ENCODE data around the gene ARHGEF17. TPM values are rescaled to one million over a fixed set of nuclear protein-coding genes. Genes with fewer than 3 reads are reported as not detected.

Gene ARHGEF17
- total and polyA plus RNA-seq, 2 of the 8 experiments (the other 6 are each of a cell fraction or from before 2014, with no cell fraction given): 11.3 to 14.6 TPM

DNA sequence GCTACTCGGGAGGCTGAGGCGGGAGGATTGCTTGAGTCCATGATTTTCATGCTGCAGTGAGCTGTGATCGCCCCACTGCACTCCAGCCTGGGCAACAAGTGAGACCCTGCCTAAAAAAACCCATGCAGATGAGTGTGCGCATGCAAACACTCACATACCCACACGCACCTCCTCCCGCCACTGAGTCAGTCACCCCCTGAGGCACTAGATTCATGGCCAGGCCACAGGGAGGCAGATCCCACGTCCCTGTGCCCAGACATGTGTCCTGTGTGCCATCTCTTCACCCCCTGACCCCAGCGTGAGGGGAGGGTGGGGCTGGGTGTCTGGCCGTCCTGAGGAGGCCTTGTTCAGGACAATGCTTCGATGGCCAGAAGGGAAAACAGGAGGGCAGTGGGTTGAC is 83.6 kb downstream of the ARHGEF17 start:
- Histone ChIP-seq H3K27ac (ENCODE audit: low read depth, low read length) (no peak overlapping the region), H3K4me2 (ENCODE audit: insufficient read depth in 1 of 2, low read depth in 2 of 2, low read length in 2 of 2) (no peak overlapping the region), H3K4ac (replicated peaks; ENCODE audit: insufficient read length, low read depth, low read length) (no peak overlapping the region), H3K18ac (ENCODE audit: extremely low read depth, low read length) (no peak overlapping the region), H2BK120ac (replicated peaks; ENCODE audit: low read depth, low read length) (no peak overlapping the region), H4K5ac (ENCODE audit: insufficient read length, low read depth, low read length) (no peak overlapping the region), H3K36me3 (ENCODE audit: control insufficient read depth in 2 of 4, insufficient read depth in 4 of 4, low read length in 3 of 4) (no peaks in the 10 kb centered on the region), H2AFZ (ENCODE audit: low read length) (no peak overlapping the region), H3K23ac (ENCODE audit: insufficient read length) (no peak overlapping the region), H4K91ac (replicated peaks; ENCODE audit: insufficient read length, low read length) (no peak overlapping the region), H3K27me3 (replicated peaks in 1 of 4; ENCODE audit: control insufficient read depth in 3 of 4, extremely low read depth in 1 of 4, insufficient read depth in 3 of 4, low read length in 3 of 4) (no peaks in the 10 kb centered on the region), H3K9me3 (ENCODE audit: insufficient read depth in 2 of 2, low read depth in 1 of 2, low read length in 1 of 2) (no peaks in the 10 kb centered on the region), H3K4me1 (replicated peaks in 1 of 4; ENCODE audit: control insufficient read depth in 3 of 4, insufficient read depth in 4 of 4, low read length in 3 of 4) (peaks cover 0 to 3% (median 0%) of the 10 kb centered on the region in 4 experiments; a peak in 2 of 7 replicates), H3K79me1 (ENCODE audit: low read depth, low read length) (no peaks in the 10 kb centered on the region), H4K20me1 (replicated peaks in 1 of 2; ENCODE audit: control insufficient read depth in 1 of 2, insufficient read depth in 2 of 2, low read length in 2 of 2) (peaks cover 3 to 13% of the 10 kb centered on the region in 2 experiments), H4K8ac (ENCODE audit: extremely low read depth, insufficient read depth, low read length) (no peak overlapping the region), H2BK15ac (ENCODE audit: low read length) (no peak overlapping the region), H3K14ac (ENCODE audit: insufficient read length) (no peak overlapping the region), H3K56ac (replicated peaks; ENCODE audit: insufficient read length, low read depth, low read length) (no peak overlapping the region), H3K23me2 (ENCODE audit: low read depth, low read length) (no peaks in the 10 kb centered on the region), H2AK5ac (ENCODE audit: low read depth, low read length) (no peak overlapping the region), H2BK20ac (ENCODE audit: low read length) (no peak overlapping the region), H2BK12ac (ENCODE audit: low read depth, low read length) (no peak overlapping the region), H3K79me2 (ENCODE audit: control insufficient read depth in 1 of 2, insufficient read depth in 2 of 2, low read length in 2 of 2) (peaks cover 0 to under 1% of the 10 kb centered on the region in 2 experiments; a peak in 1 of 4 replicates), H3K4me3 (ENCODE audit: extremely low read depth in 1 of 4, insufficient read depth in 2 of 4, low read depth in 3 of 4, low read length in 4 of 4) (no peak overlapping the region), H2BK5ac (ENCODE audit: low read depth, low read length) (no peak overlapping the region), H3K9ac (replicated peaks in 1 of 4; ENCODE audit: extremely low read depth in 1 of 4, low read depth in 3 of 4, low read length in 3 of 4) (no peak overlapping the region)
- FAIRE-seq: no peak
- ChIA-PET CTCF (ENCODE audit: partially characterized antibody) (interaction anchor here (0.7 to 59.1 kb wide), 7 partner anchors 22 to 269 kb away, joined by 3 to 1456 read pairs (median 14); no protein-coding TSS in a partner anchor), POLR2A (ENCODE audit: partially characterized antibody) (interaction anchor here (0.6 kb wide), 1 partner anchor 85 kb away, joined by 3 read pairs; no protein-coding TSS in a partner anchor)
- no peak for DNase-seq (ENCODE audit: low read depth in 1 of 2, low spot score in 2 of 2)
- no peak for TF ChIP-seq RNF2 (IDR thresholded peaks at IDR 0.05; ENCODE audit: borderline replicate concordance, low read depth, low read length, missing control alignments, poor library complexity, severe bottlenecking)
- TF ChIP-seq CHD2 (IDR thresholded peaks at IDR 0.05; ENCODE audit: low read length): no peak
- TF ChIP-seq, protein P1, sequence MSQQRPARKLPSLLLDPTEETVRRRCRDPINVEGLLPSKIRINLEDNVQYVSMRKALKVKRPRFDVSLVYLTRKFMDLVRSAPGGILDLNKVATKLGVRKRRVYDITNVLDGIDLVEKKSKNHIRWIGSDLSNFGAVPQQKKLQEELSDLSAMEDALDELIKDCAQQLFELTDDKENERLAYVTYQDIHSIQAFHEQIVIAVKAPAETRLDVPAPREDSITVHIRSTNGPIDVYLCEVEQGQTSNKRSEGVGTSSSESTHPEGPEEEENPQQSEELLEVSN (IDR thresholded peaks at IDR 0.05): no peak
- no peak for TF ChIP-seq RBBP5 (IDR thresholded peaks at IDR 0.05; ENCODE audit: borderline replicate concordance, low read depth, low read length)
- no peak for TF ChIP-seq TAF7 (optimal IDR thresholded peaks at IDR 0.05; ENCODE audit: borderline replicate concordance, low read depth, low read length)
- TF ChIP-seq MAFK (IDR thresholded peaks at IDR 0.05; ENCODE audit: low read depth, low read length): no peak
- TF ChIP-seq RFX5 (IDR thresholded peaks at IDR 0.05; ENCODE audit: borderline replicate concordance, low read depth, low read length): no peak
- TF ChIP-seq RXRA (IDR thresholded peaks at IDR 0.05; ENCODE audit: insufficient read depth, low read depth, low read length): no peak
- TF ChIP-seq CBX8 (IDR thresholded peaks at IDR 0.05; ENCODE audit: borderline replicate concordance, low read depth, low read length): no peak
- 91% methylated on average over 6 of the region's 10 CpGs; no CpG with 5 or more reads in 1 of the 2 experiments for WGBS, 2 experiments (ENCODE audit: extremely low coverage in 1 of 2, insufficient coverage in 1 of 2, insufficient read length in 1 of 2, insufficient replicate concordance in 2 of 2, low coverage in 1 of 2, low lambda C conversion rate in 2 of 2, missing lambda C conversion rate in 1 of 2)

Data from H1 (cell line).